ENCODE data around the gene HKDC1.

DNA sequence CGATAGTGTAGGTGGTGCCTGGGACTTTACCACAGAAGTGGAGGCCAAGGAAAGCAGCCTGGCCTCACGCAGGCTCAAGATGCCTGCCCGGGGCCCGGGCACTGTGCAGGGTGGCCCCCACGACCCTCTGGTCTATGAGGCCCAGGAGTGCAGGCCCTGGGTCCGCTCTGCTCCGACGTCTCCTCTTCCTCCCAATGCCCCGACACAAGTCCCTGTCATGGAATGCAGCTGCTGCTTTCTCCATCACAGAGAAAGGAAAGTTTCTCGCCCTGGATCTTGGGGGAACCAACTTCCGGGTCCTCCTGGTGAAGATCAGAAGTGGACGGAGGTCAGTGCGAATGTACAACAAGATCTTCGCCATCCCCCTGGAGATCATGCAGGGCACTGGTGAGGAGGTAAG lies 29.9 kb downstream of the HKDC1 start:
- TF ChIP-seq, protein P1, sequence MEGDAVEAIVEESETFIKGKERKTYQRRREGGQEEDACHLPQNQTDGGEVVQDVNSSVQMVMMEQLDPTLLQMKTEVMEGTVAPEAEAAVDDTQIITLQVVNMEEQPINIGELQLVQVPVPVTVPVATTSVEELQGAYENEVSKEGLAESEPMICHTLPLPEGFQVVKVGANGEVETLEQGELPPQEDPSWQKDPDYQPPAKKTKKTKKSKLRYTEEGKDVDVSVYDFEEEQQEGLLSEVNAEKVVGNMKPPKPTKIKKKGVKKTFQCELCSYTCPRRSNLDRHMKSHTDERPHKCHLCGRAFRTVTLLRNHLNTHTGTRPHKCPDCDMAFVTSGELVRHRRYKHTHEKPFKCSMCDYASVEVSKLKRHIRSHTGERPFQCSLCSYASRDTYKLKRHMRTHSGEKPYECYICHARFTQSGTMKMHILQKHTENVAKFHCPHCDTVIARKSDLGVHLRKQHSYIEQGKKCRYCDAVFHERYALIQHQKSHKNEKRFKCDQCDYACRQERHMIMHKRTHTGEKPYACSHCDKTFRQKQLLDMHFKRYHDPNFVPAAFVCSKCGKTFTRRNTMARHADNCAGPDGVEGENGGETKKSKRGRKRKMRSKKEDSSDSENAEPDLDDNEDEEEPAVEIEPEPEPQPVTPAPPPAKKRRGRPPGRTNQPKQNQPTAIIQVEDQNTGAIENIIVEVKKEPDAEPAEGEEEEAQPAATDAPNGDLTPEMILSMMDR (IDR thresholded peaks at IDR 0.05) = no peak
- no peak for TF ChIP-seq POLR2A (IDR thresholded peaks at IDR 0.05)
- TF ChIP-seq EP300 (IDR thresholded peaks at IDR 0.05) = no peak
- TF ChIP-seq POLR2AphosphoS5 (IDR thresholded peaks at IDR 0.05) = no peak

Measured in gastroesophageal sphincter (tissue), 3 donors.